ENCODE measurements around the gene CDC16.

CDC16 gene

GRCh38 chr13:114212158-114212495, 22.6 kb upstream of the CDC16 start:
- Histone ChIP-seq H3K4me3 (ENCODE audit: low read length) (no peak overlapping the region), H3K79me2 (ENCODE audit: low read length) (no peaks in the 10 kb centered on the region), H2AFZ (ENCODE audit: low read depth, low read length) (no peak overlapping the region), H3K9ac (ENCODE audit: low read length) (no peak overlapping the region), H3K4me2 (ENCODE audit: low read length) (no peak overlapping the region), H3K27me3 (ENCODE audit: low read depth, low read length) (peaks cover 44% of the 10 kb centered on the region; the same call in 1 of the 2 replicates), H4K20me1 (ENCODE audit: insufficient read depth, low read length) (no peaks in the 10 kb centered on the region), H3K9me3 (ENCODE audit: insufficient read depth, low read length) (0 out of 2 replicates have a peak, but pooled peaks cover 4% of the 10 kb centered on the region), H3K4me1 (ENCODE audit: low read length) (no peaks in the 10 kb centered on the region), H3K36me3 (replicated peaks; ENCODE audit: low read depth, low read length) (no peaks in the 10 kb centered on the region), H3K27ac (ENCODE audit: low read length) (no peak overlapping the region)
- TF ChIP-seq EZH2phosphoT487 (IDR thresholded peaks at IDR 0.05; ENCODE audit: low read depth) (no peak), CTCF (IDR thresholded peaks at IDR 0.05; ENCODE audit: low read depth, low read length) (no peak)

- H3K4me1 ChIP-seq (ENCODE audit: low read length): no peaks in the 10 kb centered on the region
- H3K27ac ChIP-seq (ENCODE audit: low read length): no peak overlapping the region
- no peaks in the 10 kb centered on the region for H3K79me2 ChIP-seq (ENCODE audit: low read length)
- no peak overlapping the region for H3K4me2 ChIP-seq (ENCODE audit: low read length)
- H2AFZ ChIP-seq (ENCODE audit: low read depth, low read length): no peak overlapping the region
- H4K20me1 ChIP-seq (ENCODE audit: insufficient read depth, low read length): no peaks in the 10 kb centered on the region
- no peaks in the 10 kb centered on the region for H3K36me3 ChIP-seq (replicated peaks; ENCODE audit: low read depth, low read length)
- peaks cover 31% of the 10 kb centered on the region; the same call in 1 of the 2 replicates for H3K27me3 ChIP-seq (ENCODE audit: low read depth, low read length)
- no peaks in the 10 kb centered on the region for H3K9me3 ChIP-seq (ENCODE audit: insufficient read depth, low read length)
- H3K4me3 ChIP-seq (ENCODE audit: low read length): no peak overlapping the region
- no peak overlapping the region for H3K9ac ChIP-seq (ENCODE audit: low read length)
- TF ChIP-seq EZH2phosphoT487 (IDR thresholded peaks at IDR 0.05; ENCODE audit: low read depth): no peak
- TF ChIP-seq CTCF (IDR thresholded peaks at IDR 0.05; ENCODE audit: low read depth, low read length): no peak
Observed at GRCh38 chr13:114213980-114214379, 20.7 kb upstream of the CDC16 start.

- H3K4me1 ChIP-seq (ENCODE audit: low read length): peaks cover 10% of the 10 kb centered on the region
- no peaks in the 10 kb centered on the region for H4K20me1 ChIP-seq (ENCODE audit: insufficient read depth, low read length)
- no peak overlapping the region for H3K4me3 ChIP-seq (ENCODE audit: low read length)
- TF ChIP-seq EZH2phosphoT487 (IDR thresholded peaks at IDR 0.05; ENCODE audit: low read depth) (no peak), CTCF (IDR thresholded peaks at IDR 0.05; ENCODE audit: low read depth, low read length) (no peak)
- H3K36me3 ChIP-seq (replicated peaks; ENCODE audit: low read depth, low read length): no peaks in the 10 kb centered on the region
- peaks cover 29% of the 10 kb centered on the region; the same call in 1 of the 2 replicates for H3K27me3 ChIP-seq (ENCODE audit: low read depth, low read length)
- no peak overlapping the region for H3K9ac ChIP-seq (ENCODE audit: low read length)
- no peak overlapping the region for H2AFZ ChIP-seq (ENCODE audit: low read depth, low read length)
- no peaks in the 10 kb centered on the region for H3K79me2 ChIP-seq (ENCODE audit: low read length)
- no peak overlapping the region for H3K27ac ChIP-seq (ENCODE audit: low read length)
- no peaks in the 10 kb centered on the region for H3K9me3 ChIP-seq (ENCODE audit: insufficient read depth, low read length)
- H3K4me2 ChIP-seq (ENCODE audit: low read length): no peak overlapping the region
Observed at GRCh38 chr13:114219392-114219791, 15.3 kb upstream of the CDC16 start.

GRCh38 chr13:114222461-114222968, 12.2 kb upstream of the CDC16 start:
- Histone ChIP-seq H3K27me3 (ENCODE audit: low read depth, low read length) (peaks cover 15% of the 10 kb centered on the region; the same call in 1 of the 2 replicates), H3K4me1 (ENCODE audit: low read length) (peaks cover 19% of the 10 kb centered on the region), H3K36me3 (replicated peaks; ENCODE audit: low read depth, low read length) (no peaks in the 10 kb centered on the region), H3K27ac (ENCODE audit: low read length) (no peak overlapping the region), H3K9me3 (ENCODE audit: insufficient read depth, low read length) (no peaks in the 10 kb centered on the region), H3K9ac (ENCODE audit: low read length) (no peak overlapping the region), H3K4me2 (ENCODE audit: low read length) (peak overlapping the region; percentile 38), H3K4me3 (ENCODE audit: low read length) (no peak overlapping the region), H4K20me1 (ENCODE audit: insufficient read depth, low read length) (no peaks in the 10 kb centered on the region), H3K79me2 (ENCODE audit: low read length) (no peaks in the 10 kb centered on the region), H2AFZ (ENCODE audit: low read depth, low read length) (no peak overlapping the region)
- no peak for TF ChIP-seq EZH2phosphoT487 (IDR thresholded peaks at IDR 0.05; ENCODE audit: low read depth)
- no peak for TF ChIP-seq CTCF (IDR thresholded peaks at IDR 0.05; ENCODE audit: low read depth, low read length)

Data from OCI-LY3 (cell line).